Measurements from ENCODE around the gene JTB. TPM values are rescaled to one million over a fixed set of nuclear protein-coding genes. Genes with fewer than 3 reads are reported as not detected.

Gene JTB
- polyA plus RNA-seq, 2 of the 4 experiments (the other 2 are of a cell fraction), result 106 to 162 TPM

GRCh38 chr1:153938996-153939395 lies 38.5 kb downstream of the JTB start:
- FAIRE-seq (no peak), ATAC-seq (no peak), DNase-seq (ENCODE audit: low read depth in 1 of 2, low spot score in 1 of 2) (no peak)
- TF ChIP-seq CHD4 (IDR thresholded peaks at IDR 0.05; ENCODE audit: borderline replicate concordance) (no peak), KDM5A (IDR thresholded peaks at IDR 0.05) (no peak), CBX8 (IDR thresholded peaks at IDR 0.05) (no peak), HOXB5 (CRISPR knock-in tag; IDR thresholded peaks at IDR 0.05) (no peak), MYC (IDR thresholded peaks at IDR 0.05; ENCODE audit: borderline replicate concordance, low read length) (no peak), TFCP2L1 (CRISPR knock-in tag; IDR thresholded peaks at IDR 0.05) (no peak), RAD21 (conservative IDR thresholded peaks at IDR 0.05 in 1 of 2, IDR thresholded peaks at IDR 0.05 in 1 of 2) (no peak), RNF2 (IDR thresholded peaks at IDR 0.05; ENCODE audit: borderline replicate concordance, low read depth) (no peak), TP53 (CRISPR knock-in tag; IDR thresholded peaks at IDR 0.05) (no peak), HOXB13 (CRISPR knock-in tag; IDR thresholded peaks at IDR 0.05; ENCODE audit: low read depth) (no peak)
- ChIA-PET POLR2A (no interaction called here), CTCF (interaction anchor here (0.5 to 1.6 kb wide), 5 partner anchors 16 to 489 kb away, joined by 3 to 6 read pairs (median 4); partner anchors contain the start of gene RAB13)
- WGBS (ENCODE audit: missing lambda C conversion rate), result 90% methylated on average over 3 of the region's 3 CpGs
- H3K4me1 ChIP-seq, result no peaks in the 10 kb centered on the region
- no peak overlapping the region for H3K4me3 ChIP-seq
- no peak overlapping the region for H3K27ac ChIP-seq
- H3K9me3 ChIP-seq, result no peaks in the 10 kb centered on the region
- no peak overlapping the region for H3K4me2 ChIP-seq

GRCh38 chr1:153937331-153937730 lies 40.1 kb downstream of the JTB start:
- FAIRE-seq (no peak), ATAC-seq (no peak), DNase-seq (ENCODE audit: low read depth in 1 of 2, low spot score in 1 of 2) (no peak)
- no peaks in the 10 kb centered on the region for H3K4me1 ChIP-seq
- no peak overlapping the region for H3K27ac ChIP-seq
- ChIA-PET POLR2A (no interaction called here), CTCF (interaction anchor here (0.8 to 1.1 kb wide), 5 partner anchors 8 to 127 kb away, joined by 3 to 7 read pairs (median 3); partner anchors contain the start of genes DENND4B and RAB13)
- 96% methylated on average over 10 of the region's 10 CpGs for WGBS (ENCODE audit: missing lambda C conversion rate)
- H3K4me3 ChIP-seq, result no peak overlapping the region
- no peaks in the 10 kb centered on the region for H3K9me3 ChIP-seq
- H3K4me2 ChIP-seq, result no peak overlapping the region
- TF ChIP-seq BCL3 (IDR thresholded peaks at IDR 0.05), result no peak
- TF ChIP-seq FOSB (CRISPR knock-in tag; IDR thresholded peaks at IDR 0.05), result no peak
- no peak for TF ChIP-seq SREBF2 (IDR thresholded peaks at IDR 0.05)
- no peak for TF ChIP-seq ZFP36 (IDR thresholded peaks at IDR 0.05; ENCODE audit: borderline replicate concordance, partially characterized antibody)
- TF ChIP-seq BHLHE40 (IDR thresholded peaks at IDR 0.05; ENCODE audit: low read depth, low read length), result no peak
- no peak for TF ChIP-seq HOXB13 (CRISPR knock-in tag; IDR thresholded peaks at IDR 0.05; ENCODE audit: low read depth)
- TF ChIP-seq CBX2 (IDR thresholded peaks at IDR 0.05; ENCODE audit: borderline replicate concordance, low read depth), result no peak
- TF ChIP-seq FOXS1 (CRISPR knock-in tag; IDR thresholded peaks at IDR 0.05), result no peak
- no peak for TF ChIP-seq JUNB (IDR thresholded peaks at IDR 0.05)
- TF ChIP-seq USF2 (IDR thresholded peaks at IDR 0.05), result no peak
- no peak for TF ChIP-seq NPAS2 (CRISPR knock-in tag; IDR thresholded peaks at IDR 0.05; ENCODE audit: borderline replicate concordance)
- no peak for TF ChIP-seq NR3C1 (IDR thresholded peaks at IDR 0.05)
- TF ChIP-seq ATOH8 (CRISPR knock-in tag; IDR thresholded peaks at IDR 0.05; ENCODE audit: low read depth), result no peak
